Measurements from ENCODE around the gene KRT8. TPM values are rescaled to one million over a fixed set of nuclear protein-coding genes. Genes with fewer than 3 reads are reported as not detected.
"Not testable (repeated sequence)": the region's sequence is repeated elsewhere in the genome, so short reads cannot be mapped to it uniquely, and the experiment has no call there.

KRT8 gene
- total and polyA plus RNA-seq, 5 donors: 104 to 282 (median 249) TPM

DNA sequence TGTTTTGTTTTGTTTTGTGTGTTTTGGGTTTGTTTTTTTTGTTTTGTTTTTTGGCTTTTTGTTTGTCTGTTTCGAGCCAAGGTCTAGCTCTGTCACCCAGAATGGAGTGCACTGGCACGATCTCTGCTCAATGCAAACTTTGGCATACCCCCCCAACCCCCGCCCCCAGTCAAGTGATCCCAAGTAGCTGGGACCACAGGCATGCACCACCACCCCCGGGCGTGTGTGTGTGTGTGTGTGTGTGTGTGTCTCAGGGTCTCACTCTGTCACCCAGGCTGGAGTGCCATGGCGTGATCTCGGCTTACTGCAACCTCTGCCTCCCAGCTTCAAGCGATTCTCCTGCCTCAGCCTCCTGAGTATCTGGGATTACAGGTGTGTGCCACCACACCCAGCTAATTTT is 24.4 kb downstream of the KRT8 start:
- not testable (repeated sequence) for H3K4me3 ChIP-seq (ENCODE audit: low read length); H3K4me1 ChIP-seq (ENCODE audit: control insufficient read depth, insufficient read depth, low read length); H3K9me3 ChIP-seq (ENCODE audit: control insufficient read depth, low read length); H3K27ac ChIP-seq (ENCODE audit: low read length); ATAC-seq; H3K27me3 ChIP-seq (ENCODE audit: control insufficient read depth, insufficient read depth)
- 67% methylated on average over 8 of the region's 8 CpGs for WGBS
- intact Hi-C loops (cut with DNase I): loop anchor here in 3 of 4 donors (2.0 to 5.0 kb wide), 3 partner anchors 298 to 723 kb away; no protein-coding TSS in a partner anchor
- DNase-seq: peak in 1 of 3 donors; percentile 35

GRCh38 chr12:52879394-52880351 is 25.2 kb downstream of the KRT8 start:
- intact Hi-C loops (cut with DNase I): loop anchor here (2.0 to 10.0 kb wide), 6 partner anchors 215 to 725 kb away; no protein-coding TSS in a partner anchor
- peak; percentile 86 for ATAC-seq
- WGBS: 7% methylated on average over 38 of the region's 38 CpGs

GRCh38 chr12:52878507-52879393 is 26.1 kb downstream of the KRT8 start:
- no peak overlapping the region for H3K4me3 ChIP-seq (ENCODE audit: low read length)
- no peak for DNase-seq
- H3K9me3 ChIP-seq (ENCODE audit: control insufficient read depth, low read length): no peaks in the 10 kb centered on the region
- no peak overlapping the region for H3K27ac ChIP-seq (ENCODE audit: low read length)
- intact Hi-C loops (cut with DNase I): loop anchor here in 2 of 4 donors (2.0 to 10.0 kb wide), 3 partner anchors 214 to 724 kb away; no protein-coding TSS in a partner anchor
- peaks cover 4% of the 10 kb centered on the region for H3K4me1 ChIP-seq (ENCODE audit: control insufficient read depth, insufficient read depth, low read length)
- 74% methylated on average over 17 of the region's 17 CpGs for WGBS
- ATAC-seq: peak in 1 of 2 donors; percentile 15
- no peaks in the 10 kb centered on the region for H3K27me3 ChIP-seq (ENCODE audit: control insufficient read depth, insufficient read depth)

More at GRCh38 chr12:52879394-52880351, 25.2 kb downstream of the KRT8 start:
- Histone ChIP-seq H3K27ac (ENCODE audit: low read length) (no peak overlapping the region), H3K4me3 (ENCODE audit: low read length) (no peak overlapping the region), H3K4me1 (ENCODE audit: control insufficient read depth, insufficient read depth, low read length) (no peaks in the 10 kb centered on the region), H3K9me3 (ENCODE audit: control insufficient read depth, low read length) (no peaks in the 10 kb centered on the region), H3K27me3 (ENCODE audit: control insufficient read depth, insufficient read depth) (no peaks in the 10 kb centered on the region)
- peak; percentile 76 to 91 (median 89) for DNase-seq

GRCh38 chr12:52877242-52877641 is 27.6 kb downstream of the KRT8 start:
- intact Hi-C loops (cut with DNase I): loop anchor here in 2 of 4 donors (10.0 kb wide), 2 partner anchors 212 to 722 kb away; no protein-coding TSS in a partner anchor
- ATAC-seq: no peak
- peaks cover 6% of the 10 kb centered on the region for H3K4me1 ChIP-seq (ENCODE audit: control insufficient read depth, insufficient read depth, low read length)
- no peak overlapping the region for H3K27ac ChIP-seq (ENCODE audit: low read length)
- H3K4me3 ChIP-seq (ENCODE audit: low read length): no peak overlapping the region
- DNase-seq: no peak
- H3K9me3 ChIP-seq (ENCODE audit: control insufficient read depth, low read length): no peaks in the 10 kb centered on the region
- H3K27me3 ChIP-seq (ENCODE audit: control insufficient read depth, insufficient read depth): no peaks in the 10 kb centered on the region
- WGBS: 69% methylated on average over 3 of the region's 3 CpGs

GRCh38 chr12:52876372-52876771 is 28.5 kb downstream of the KRT8 start:
- intact Hi-C loops (cut with DNase I): loop anchor here in 2 of 4 donors (10.0 kb wide), 2 partner anchors 212 to 722 kb away; no protein-coding TSS in a partner anchor
- ATAC-seq (peak in 1 of 2 donors; percentile 19), DNase-seq (peak in 2 of 3 donors; percentile 65 to 77)
- no peaks in the 10 kb centered on the region for H3K9me3 ChIP-seq (ENCODE audit: control insufficient read depth, low read length)
- no peak overlapping the region for H3K4me3 ChIP-seq (ENCODE audit: low read length)
- H3K4me1 ChIP-seq (ENCODE audit: control insufficient read depth, insufficient read depth, low read length): peaks cover 6% of the 10 kb centered on the region
- H3K27ac ChIP-seq (ENCODE audit: low read length): no peak overlapping the region
- no peaks in the 10 kb centered on the region for H3K27me3 ChIP-seq (ENCODE audit: control insufficient read depth, insufficient read depth)
- 73% methylated on average over 7 of the region's 7 CpGs for WGBS

GRCh38 chr12:52874573-52875435 is 30.1 kb downstream of the KRT8 start:
- Histone ChIP-seq H3K27ac (ENCODE audit: low read length) (peak overlapping the region; percentile 65), H3K27me3 (ENCODE audit: control insufficient read depth, insufficient read depth) (no peaks in the 10 kb centered on the region), H3K4me3 (ENCODE audit: low read length) (peak overlapping the region; percentile 31), H3K4me1 (ENCODE audit: control insufficient read depth, insufficient read depth, low read length) (peaks cover 6% of the 10 kb centered on the region), H3K9me3 (ENCODE audit: control insufficient read depth, low read length) (no peaks in the 10 kb centered on the region)
- 72% methylated on average over 10 of the region's 10 CpGs for WGBS
- ATAC-seq (no peak), DNase-seq (no peak)
- intact Hi-C loops (cut with DNase I): loop anchor here (5.0 to 10.0 kb wide), 4 partner anchors 210 to 720 kb away; no protein-coding TSS in a partner anchor

DNA sequence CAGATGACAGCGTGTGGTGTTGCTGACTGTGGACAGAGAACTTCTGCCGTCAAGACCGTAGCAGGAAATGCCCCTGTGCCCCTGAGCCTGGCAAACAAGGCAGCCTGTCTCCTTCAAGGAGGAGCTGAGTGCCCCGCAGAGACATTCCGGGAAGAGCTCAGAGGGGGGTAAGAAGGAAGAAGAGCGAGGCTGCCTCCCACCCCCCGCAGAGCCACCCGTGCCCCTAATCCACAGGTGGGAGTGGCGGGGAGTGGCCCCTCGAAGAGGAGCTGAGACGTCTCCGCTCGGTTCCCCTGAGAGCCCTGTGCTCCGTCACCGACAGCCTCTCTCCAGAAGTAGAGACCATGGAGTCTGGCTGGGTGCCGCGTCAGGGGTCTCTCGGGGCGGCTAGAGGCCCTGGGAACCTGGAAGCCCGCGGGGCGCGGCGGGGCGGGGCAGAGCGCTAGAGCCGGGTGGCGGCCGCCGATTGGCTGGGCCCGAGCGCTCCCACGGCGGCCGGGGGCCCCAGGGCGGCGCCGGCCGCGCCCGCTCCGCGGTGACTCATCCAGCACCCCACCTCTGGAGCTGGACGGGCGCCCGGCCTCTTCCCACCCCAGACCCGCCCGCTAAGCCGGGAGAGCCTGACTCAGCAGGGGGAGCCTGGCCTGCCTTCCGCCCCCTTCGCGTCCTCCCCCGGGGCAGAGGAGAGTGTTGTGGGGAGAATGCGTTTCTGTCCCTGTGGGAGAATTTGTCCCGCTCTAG is 30.9 kb downstream of the KRT8 start:
- Histone ChIP-seq H3K4me1 (ENCODE audit: control insufficient read depth, insufficient read depth, low read length) (peaks cover 6% of the 10 kb centered on the region), H3K4me3 (ENCODE audit: low read length) (peak overlapping the region; percentile 31), H3K27me3 (ENCODE audit: control insufficient read depth, insufficient read depth) (no peaks in the 10 kb centered on the region), H3K27ac (ENCODE audit: low read length) (peak overlapping the region; percentile 65), H3K9me3 (ENCODE audit: control insufficient read depth, low read length) (no peaks in the 10 kb centered on the region)
- ATAC-seq (peak; percentile 87 to 89), DNase-seq (peak; percentile 92 to 95 (median 95))
- WGBS: 3% methylated on average over 55 of the region's 55 CpGs
- intact Hi-C loops (cut with DNase I): loop anchor here (5.0 to 10.0 kb wide), 4 partner anchors 209 to 719 kb away; no protein-coding TSS in a partner anchor

- Histone ChIP-seq H3K4me1 (ENCODE audit: control insufficient read depth, insufficient read depth, low read length) (peaks cover 6% of the 10 kb centered on the region), H3K4me3 (ENCODE audit: low read length) (peak overlapping the region; percentile 31), H3K27ac (ENCODE audit: low read length) (peak overlapping the region; percentile 17), H3K9me3 (ENCODE audit: control insufficient read depth, low read length) (no peaks in the 10 kb centered on the region), H3K27me3 (ENCODE audit: control insufficient read depth, insufficient read depth) (no peaks in the 10 kb centered on the region)
- WGBS: 72% methylated on average over 4 of the region's 4 CpGs
- DNase-seq: no peak
- intact Hi-C loops (cut with DNase I): loop anchor here (5.0 to 10.0 kb wide), 4 partner anchors 209 to 719 kb away; no protein-coding TSS in a partner anchor
- ATAC-seq: no peak
Measured at GRCh38 chr12:52873513-52873831, 31.4 kb downstream of the KRT8 start.

- DNase-seq: no peak
- intact Hi-C loops (cut with DNase I): loop anchor here (5.0 to 10.0 kb wide), 4 partner anchors 208 to 718 kb away; no protein-coding TSS in a partner anchor
- no peaks in the 10 kb centered on the region for H3K27me3 ChIP-seq (ENCODE audit: control insufficient read depth, insufficient read depth)
- peaks cover 6% of the 10 kb centered on the region for H3K4me1 ChIP-seq (ENCODE audit: control insufficient read depth, insufficient read depth, low read length)
- no peaks in the 10 kb centered on the region for H3K9me3 ChIP-seq (ENCODE audit: control insufficient read depth, low read length)
- 93% methylated on average over 13 of the region's 13 CpGs for WGBS
- H3K4me3 ChIP-seq (ENCODE audit: low read length): no peak overlapping the region
- H3K27ac ChIP-seq (ENCODE audit: low read length): no peak overlapping the region
- no peak for ATAC-seq
Measured at GRCh38 chr12:52872644-52873389, 32.1 kb downstream of the KRT8 start.
